NOMO-1 treated with dmso at 0.1 percent for 144 hours (cell line): Measurements from ENCODE around the gene PGA5.
A peak's percentile ranks its signal among the peaks of the same experiment; 100 is the strongest.
"Not testable (repeated sequence)": the region's sequence is repeated elsewhere in the genome, so short reads cannot be mapped to it uniquely, and the experiment has no call there.

Source experiments
- DNase-seq: peaks from one replicate; lab custom pipeline; 2025; ENCODE audit not compliant: unreplicated experiment; lab: John Stamatoyannopoulos, UW

The PGA5 gene

DNA sequence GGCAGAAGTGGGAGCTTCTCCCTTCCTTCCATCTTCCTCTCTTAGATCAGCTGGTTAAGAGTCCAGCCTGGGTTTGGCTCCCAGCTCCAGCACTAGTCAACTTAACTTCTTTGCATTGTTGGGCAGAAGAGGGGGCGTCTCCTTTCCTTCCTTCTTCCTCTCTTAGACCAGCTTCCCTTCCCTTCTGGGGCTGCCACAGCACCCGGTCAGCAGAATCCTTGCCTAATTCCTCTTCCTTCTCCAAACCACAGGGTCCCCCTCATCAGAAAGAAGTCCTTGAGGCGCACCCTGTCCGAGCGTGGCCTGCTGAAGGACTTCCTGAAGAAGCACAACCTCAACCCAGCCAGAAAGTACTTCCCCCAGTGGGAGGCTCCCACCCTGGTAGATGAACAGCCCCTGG lies 18.3 kb upstream of the PGA5 start:
- not testable (repeated sequence) for DNase-seq

DNA sequence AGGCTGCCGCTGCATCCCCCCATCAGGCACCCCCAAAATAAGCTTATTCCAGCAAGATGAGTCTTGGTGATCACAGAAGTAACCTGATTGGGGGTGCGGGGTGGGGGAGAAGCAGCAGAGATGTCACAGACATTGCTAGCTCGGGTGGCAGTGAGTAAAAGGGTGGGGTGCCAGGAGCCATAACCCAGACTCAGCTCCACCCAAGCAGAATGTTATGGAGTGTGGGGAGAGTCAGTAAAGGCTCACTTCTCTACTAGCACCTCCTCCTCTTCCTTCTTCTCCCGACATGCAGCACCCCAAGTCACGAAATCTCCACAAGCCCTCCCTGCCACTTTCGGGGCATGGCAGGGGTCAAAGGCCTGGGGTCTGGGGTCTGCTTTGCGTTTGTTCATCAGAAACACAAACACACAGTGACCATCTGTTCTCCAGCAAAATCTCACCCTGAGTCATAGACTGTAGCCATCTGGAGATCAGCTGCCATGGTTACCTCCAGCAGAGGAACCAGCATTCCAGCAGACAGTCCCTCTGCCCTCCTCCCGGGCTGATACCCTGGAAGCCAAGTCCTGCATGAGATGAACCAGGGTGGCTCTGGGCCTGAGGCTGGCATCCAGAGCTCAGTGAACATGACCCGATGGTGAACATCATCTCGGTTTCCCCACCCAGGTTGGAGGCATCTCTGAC lies 14.4 kb upstream of the PGA5 start:
- not testable (repeated sequence) for DNase-seq

DNA sequence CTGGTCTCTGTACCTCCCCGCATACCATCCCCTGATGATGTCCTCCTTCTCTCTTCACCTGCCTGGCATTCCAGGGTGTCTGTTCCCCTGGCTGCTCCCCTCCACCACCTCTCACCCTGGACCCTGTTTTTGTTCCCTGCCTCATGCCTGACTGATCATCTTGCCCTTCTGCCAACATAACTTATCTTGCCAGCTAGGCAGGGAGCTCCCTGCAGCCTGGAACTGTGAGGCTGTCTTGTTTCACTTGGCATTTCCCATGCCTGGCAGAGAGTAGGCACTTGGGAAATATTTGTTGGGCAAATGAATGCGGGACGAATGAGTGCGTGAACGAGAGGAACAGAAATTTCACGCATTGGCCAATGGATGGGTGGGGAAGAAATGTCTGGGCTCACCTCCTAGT lies 11.5 kb upstream of the PGA5 start:
- DNase-seq, result not testable (repeated sequence)

DNA sequence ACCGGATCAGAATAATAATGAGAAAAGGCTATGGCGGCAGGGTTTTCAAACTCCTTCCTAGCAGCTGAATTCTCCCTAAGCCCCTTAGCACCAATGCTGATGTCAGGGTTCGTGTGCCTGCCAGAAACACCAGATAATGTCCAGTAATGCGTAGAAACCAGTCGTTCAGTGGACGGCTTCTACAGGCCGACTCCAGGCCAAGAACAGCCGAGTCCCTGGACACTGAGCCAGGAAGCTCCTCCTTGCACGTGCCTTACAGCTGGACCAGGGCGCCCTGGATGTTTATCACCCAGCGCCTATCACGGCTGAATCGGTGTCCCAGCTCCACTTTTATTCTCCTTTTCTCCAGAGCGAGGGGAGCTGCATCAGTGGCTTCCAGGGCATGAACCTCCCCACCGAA lies 9.9 kb upstream of the PGA5 start:
- DNase-seq, result not testable (repeated sequence)

DNA sequence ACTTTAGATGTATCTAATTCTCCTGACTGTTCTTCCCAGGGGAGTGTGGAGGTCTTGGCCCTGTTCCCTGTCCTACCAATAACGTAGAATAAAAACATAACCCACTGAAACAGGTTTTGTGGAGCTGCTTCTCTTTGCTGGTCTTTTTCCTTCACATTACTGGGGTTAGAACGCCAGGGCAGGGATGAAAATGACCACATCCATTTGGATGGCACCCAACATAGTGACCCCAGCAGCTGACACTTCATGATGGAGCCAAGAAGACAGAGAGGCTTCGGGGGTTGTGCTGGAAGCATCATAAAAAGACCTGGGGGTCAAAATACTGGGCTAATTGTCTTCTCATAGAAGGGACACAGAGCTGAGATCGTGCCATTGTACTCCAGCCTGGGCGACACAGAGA lies 9.4 kb upstream of the PGA5 start:
- DNase-seq, result not testable (repeated sequence)

DNA sequence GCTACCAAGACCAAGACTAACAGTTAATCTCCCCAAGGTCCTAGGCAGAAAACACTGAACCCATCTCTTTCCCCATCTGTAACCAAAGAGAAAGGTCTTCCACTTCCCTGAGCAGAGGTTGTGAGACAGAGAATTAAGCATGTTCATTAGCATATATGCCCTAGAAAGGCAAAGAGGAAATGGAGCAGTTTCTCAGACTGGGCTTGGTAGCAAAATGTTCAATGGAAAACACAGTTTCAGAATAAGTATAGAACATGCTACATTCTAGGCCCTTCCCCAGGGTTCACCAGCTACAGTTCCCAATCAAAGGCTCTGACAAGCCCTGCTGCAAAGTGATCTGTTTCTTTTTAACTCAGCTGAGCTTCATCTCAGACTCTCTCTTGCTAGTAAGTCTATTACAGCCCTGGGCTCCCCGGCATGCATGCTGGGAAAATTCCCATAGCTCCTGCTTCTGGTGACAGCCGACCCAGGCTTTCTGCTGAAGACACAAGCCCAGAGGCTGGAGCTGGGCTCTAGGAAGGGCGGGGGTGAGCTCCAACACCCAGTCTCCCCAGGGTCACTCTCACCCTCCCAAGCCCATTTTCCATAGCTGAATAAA lies 8.3 kb upstream of the PGA5 start:
- DNase-seq, result not testable (repeated sequence)

DNA sequence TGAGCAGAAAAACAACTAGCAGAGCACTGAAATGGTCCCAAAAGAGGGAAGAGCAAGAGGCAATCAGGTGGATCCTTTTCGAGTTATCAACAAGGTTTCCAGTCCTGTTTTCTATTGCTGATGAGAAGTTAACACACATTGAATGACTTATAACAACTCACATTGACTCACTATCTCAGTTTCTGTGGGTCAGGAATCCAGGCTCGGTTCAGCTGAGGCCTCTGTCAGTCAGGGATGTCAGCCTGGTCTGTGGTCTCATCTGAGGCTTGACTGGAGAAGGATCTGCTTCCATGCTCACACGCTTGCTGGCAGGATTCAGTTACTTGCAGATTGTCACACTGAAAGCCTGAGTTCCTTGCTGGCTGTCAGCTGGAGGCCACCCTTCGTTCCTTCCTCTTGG lies 3.8 kb upstream of the PGA5 start:
- DNase-seq, result not testable (repeated sequence)

DNA sequence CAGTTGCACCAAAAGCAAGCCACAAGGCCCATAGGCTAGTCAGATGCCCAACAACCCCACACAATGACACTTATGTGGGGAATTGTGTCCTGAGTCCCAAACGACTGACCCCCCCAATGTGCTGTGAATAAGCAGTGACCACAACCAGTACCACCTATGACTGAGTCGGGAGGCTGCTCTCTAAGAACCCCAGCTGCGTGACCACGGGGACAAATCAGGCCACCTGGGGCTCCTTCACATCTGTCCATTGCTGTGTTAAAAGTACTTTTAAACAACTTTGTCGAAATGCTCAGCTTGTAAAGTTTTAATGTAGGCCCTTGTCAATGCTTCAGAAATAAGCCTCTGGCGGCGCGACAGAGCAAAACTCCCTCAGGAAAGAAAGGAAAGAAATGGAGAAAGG lies 687 bp upstream of the PGA5 start:
- DNase-seq, result not testable (repeated sequence)

DNA sequence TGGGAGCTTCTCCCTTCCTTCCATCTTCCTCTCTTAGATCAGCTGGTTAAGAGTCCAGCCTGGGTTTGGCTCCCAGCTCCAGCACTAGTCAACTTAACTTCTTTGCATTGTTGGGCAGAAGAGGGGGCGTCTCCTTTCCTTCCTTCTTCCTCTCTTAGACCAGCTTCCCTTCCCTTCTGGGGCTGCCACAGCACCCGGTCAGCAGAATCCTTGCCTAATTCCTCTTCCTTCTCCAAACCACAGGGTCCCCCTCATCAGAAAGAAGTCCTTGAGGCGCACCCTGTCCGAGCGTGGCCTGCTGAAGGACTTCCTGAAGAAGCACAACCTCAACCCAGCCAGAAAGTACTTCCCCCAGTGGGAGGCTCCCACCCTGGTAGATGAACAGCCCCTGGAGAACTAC lies 551 bp downstream of the PGA5 start:
- DNase-seq, result not testable (repeated sequence)

DNA sequence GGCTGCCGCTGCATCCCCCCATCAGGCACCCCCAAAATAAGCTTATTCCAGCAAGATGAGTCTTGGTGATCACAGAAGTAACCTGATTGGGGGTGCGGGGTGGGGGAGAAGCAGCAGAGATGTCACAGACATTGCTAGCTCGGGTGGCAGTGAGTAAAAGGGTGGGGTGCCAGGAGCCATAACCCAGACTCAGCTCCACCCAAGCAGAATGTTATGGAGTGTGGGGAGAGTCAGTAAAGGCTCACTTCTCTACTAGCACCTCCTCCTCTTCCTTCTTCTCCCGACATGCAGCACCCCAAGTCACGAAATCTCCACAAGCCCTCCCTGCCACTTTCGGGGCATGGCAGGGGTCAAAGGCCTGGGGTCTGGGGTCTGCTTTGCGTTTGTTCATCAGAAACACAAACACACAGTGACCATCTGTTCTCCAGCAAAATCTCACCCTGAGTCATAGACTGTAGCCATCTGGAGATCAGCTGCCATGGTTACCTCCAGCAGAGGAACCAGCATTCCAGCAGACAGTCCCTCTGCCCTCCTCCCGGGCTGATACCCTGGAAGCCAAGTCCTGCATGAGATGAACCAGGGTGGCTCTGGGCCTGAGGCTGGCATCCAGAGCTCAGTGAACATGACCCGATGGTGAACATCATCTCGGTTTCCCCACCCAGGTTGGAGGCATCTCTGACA lies 4.4 kb downstream of the PGA5 start:
- DNase-seq, result not testable (repeated sequence)

DNA sequence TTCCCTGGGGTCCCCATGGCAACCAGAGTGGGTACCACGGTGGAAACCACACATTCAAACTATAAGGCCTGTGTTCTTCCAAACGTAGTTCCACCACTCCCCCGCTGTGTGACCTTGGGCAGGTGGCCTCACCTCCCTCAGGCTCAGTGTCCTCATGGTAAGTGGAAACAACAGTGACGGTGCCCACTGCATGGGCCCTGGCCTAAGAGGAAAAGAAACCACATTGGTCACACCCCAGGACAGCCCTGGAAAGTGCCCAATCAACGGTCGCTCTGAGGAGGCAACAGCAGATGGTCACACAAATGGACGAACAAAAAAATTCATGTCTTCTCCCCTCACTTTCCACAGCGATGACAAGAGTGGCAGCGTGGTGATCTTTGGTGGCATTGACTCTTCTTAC lies 7.1 kb downstream of the PGA5 start:
- not testable (repeated sequence) for DNase-seq

DNA sequence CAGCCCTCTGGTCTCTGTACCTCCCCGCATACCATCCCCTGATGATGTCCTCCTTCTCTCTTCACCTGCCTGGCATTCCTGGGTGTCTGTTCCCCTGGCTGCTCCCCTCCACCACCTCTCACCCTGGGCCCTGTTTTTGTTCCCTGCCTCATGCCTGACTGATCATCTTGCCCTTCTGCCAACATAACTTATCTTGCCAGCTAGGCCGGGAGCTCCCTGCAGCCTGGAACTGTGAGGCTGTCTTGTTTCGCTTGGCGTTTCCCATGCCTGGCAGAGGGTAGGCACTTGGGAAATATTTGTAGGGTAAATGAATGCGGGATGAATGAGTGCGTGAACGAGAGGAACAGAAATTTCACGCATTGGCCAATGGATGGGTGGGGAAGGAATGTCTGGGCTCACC lies 8.2 kb downstream of the PGA5 start:
- DNase-seq, result not testable (repeated sequence)

DNA sequence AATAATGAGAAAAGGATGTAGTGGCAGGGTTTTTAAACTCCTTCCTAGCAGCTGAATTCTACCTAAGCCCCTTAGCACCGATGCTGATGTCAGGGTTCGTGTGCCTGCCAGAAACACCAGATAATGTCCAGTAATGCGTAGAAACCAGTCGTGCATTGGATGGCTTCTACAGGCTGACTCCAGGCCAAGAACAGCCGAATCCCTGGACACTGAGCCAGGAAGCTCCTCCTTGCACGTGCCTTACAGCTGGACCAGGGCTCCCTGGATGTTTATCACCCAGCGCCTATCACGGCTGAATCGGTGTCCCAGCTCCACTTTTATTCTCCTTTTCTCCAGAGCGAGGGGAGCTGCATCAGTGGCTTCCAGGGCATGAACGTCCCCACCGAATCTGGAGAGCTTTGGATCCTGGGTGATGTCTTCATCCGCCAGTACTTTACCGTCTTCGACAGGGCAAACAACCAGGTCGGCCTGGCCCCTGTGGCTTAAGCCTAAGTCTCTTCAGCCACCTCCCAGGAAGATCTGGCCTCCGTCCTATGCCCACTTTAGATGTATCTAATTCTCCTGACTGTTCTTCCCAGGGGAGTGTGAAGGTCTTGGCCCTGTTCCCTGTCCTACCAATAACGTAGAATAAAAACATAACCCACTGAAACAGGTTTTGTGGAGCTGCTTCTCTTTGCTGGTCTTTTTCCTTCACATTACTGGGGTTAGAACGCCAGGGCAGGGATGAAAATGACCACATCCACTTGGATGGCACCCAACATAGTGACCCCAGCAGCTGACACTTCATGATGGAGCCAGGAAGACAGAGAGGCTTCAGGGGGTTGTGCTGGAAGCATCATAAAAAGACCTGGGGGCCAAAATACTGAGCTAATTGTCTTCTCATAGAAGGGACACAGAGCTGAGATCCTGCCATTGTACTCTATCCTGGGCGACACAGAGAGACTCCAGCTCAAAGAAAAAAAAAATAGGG lies 10.1 kb downstream of the PGA5 start:
- not testable (repeated sequence) for DNase-seq

DNA sequence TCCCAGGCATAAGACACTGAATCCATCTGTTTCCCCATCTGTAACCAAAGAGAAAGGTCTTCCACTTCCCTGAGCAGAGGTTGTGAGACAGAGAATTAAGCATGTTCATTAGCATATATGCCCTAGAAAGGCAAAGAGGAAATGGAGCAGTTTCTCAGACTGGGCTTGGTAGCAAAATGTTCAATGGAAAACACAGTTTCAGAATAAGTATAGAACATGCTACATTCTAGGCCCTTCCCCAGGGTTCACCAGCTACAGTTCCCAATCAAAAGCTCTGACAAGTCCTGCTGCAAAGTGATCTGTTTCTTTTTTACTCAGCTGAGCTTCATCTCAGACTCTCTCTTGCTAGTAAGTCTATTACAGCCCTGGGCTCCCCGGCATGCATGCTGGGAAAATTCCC lies 11.4 kb downstream of the PGA5 start:
- DNase-seq, result not testable (repeated sequence)

DNA sequence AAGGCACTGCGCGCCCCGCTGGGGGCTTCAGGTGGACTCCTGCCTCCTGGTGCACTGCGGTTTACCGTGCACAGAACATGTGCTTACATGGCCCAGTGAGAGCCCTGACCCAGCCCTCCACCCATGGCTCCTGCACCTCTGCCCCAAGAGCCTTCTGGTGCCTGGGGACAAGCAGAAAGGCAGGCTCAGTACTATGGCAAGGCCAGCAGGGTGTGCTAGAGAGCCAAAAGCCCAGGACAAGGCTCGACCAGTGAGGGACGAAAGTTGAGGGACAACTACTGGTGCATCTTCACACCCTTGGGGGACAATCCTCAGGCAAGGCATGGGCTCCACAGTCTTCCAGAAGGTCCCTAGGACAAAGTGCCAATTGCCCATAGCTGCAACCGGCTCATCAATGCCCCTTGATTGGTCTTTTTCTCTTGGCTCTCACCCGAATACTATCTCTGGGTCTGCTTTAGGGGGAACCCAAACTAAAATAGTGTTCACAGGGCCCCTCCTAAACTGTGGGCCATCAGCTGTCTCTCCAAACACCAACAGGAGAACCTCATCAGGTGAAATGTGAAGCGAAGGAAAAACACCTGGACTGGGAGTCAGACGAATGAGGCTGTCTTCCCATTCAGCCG lies 13.5 kb downstream of the PGA5 start:
- peak; percentile 41 for DNase-seq

DNA sequence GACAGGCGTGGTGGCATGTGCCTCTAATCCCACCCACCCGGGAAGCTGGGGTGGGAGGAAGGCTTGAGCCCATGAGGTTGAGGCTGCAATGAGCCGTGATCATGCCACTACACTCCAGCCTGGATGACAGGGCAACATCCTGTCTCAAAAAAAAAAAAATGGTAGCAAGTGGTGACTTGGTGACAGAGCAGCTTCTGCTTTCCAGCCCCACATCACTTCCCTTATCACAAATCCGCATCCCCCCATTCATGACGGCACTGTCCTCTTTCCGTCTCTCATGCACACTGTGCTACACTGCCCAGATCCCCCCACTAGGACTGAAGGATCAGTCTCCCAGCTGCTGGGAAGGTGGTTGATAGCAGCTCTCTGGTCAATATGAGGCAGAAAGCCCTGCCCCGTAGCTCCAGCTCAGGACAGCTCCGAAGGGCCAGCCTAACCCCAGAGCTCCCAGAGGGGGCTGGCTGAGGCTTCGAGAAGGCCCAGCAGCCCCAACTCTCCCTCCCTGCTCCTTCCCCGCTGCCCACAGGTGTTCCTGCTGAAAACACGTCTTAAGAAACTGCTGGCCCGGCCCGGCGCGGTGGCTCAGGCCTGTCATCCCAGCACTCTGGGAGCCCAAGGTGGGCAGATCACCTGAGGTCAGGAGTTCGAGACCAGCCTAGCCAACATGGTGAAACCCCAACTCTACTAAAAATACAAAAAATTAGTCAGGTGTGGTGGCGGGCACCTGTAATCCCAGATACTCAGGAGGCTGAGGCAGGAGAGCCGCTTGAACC lies 15.9 kb downstream of the PGA5 start:
- DNase-seq, result no peak

DNA sequence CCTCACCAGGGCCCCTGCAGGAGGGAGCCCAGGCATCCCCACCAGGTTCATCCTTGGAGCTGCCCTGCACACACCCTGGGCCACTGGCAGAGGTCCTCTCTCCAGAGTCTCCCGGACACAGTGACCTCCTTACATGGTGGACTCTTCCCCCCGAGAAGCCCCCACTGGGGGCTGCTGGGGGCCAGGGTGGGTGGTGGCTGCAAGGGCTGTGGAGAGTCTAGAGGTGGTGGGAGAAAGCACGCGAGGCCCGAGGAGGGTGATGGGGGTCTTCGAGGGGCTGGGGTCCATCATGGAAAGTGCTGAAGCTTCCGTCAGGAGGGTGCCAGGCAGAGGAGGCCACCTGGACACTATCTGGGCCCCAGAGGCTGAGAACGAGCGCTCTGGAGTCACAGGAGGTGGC lies 17.6 kb downstream of the PGA5 start:
- no peak for DNase-seq

DNA sequence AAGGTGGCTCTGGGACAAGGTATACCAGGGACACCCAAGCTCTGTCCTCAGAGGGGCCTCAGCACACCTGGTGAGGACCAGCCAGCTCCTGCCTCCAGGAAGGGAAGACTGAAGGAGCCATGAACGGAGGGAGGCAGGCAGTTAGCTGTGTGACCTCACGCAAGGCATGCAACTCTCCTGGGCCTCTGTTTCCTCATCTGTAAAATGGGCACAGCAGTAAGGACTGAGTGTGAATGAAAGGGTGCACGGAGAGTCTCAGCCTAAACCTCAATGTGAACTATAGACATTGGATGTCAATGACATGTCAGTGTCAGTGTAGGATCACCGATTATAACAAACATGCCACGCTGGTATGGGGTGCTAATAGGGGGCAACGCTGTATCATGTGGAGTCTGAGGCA lies 18.4 kb downstream of the PGA5 start:
- DNase-seq, result no peak

DNA sequence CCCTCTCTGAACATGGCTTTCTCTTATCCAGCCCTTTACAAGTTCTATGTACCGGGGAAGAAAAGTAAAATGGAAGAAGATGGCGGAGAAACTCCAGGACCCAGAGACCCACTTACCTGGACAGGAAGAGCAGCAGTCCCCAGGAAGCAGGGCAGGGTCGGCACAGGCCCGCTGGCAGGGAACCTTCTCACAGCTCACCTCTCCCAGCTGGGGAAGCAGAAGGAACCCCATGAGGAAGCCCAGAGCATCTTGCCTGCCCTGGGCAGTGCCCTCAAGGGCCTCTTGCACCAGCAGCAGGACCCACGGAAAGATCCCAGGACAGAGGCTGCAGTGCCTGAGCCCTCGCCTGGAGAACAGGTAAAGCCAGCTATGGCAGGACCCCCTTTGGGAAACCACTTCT lies 23.4 kb downstream of the PGA5 start:
- no peak for DNase-seq

DNA sequence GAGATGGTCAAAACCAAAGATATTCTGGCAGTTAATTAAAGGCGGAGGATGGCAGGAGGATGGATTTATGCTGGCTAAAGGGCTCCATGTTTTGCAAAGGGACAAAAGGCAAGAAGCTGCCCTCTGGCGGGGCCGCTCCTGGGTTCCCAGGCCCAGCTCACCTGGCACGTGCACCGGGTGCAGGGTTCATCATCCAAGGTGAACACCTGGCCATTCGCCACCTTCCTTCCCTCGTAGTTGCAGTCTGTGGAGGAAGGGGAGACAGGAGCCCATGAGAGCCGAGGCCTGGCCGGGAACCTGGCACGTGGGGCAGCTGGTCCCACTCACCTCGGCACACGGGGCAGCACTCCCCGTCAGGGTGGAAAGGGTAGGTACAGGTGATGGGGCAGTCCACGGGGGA lies 23.8 kb downstream of the PGA5 start:
- DNase-seq, result no peak
